GM12873 (cell line): Measurements from ENCODE around the gene OSBPL3.

Experiments used
- CTCF ChIP-seq: IDR thresholded peaks from 2 replicates; pipeline ENCODE4 v1.5.1; 2012; ENCODE audit warnings: low read depth, mild to moderate bottlenecking, moderate library complexity, low read length, control low read depth; ENCODE audit not compliant: insufficient read depth; ENCODE audit errors: missing control alignments

OSBPL3 gene

GRCh38 chr7:24951441-24951980 is 28.5 kb downstream of the OSBPL3 start:
- no peak for TF ChIP-seq CTCF

- TF ChIP-seq CTCF: no peak
Observed at GRCh38 chr7:24949884-24950283, 30.1 kb downstream of the OSBPL3 start.

GRCh38 chr7:24948739-24949138 is 31.2 kb downstream of the OSBPL3 start:
- TF ChIP-seq CTCF: no peak

GRCh38 chr7:24946467-24946866 is 33.5 kb downstream of the OSBPL3 start:
- TF ChIP-seq CTCF: no peak

GRCh38 chr7:24945899-24946298 is 34.1 kb downstream of the OSBPL3 start:
- no peak for TF ChIP-seq CTCF

- TF ChIP-seq CTCF: no peak
Observed at GRCh38 chr7:24943096-24943948, 36.7 kb downstream of the OSBPL3 start.

GRCh38 chr7:24942226-24942625 is 37.8 kb downstream of the OSBPL3 start:
- TF ChIP-seq CTCF: no peak
